Astrocyte (in vitro differentiated cells and primary cell): ENCODE data around the gene BRINP1. TPM values are rescaled to one million over a fixed set of nuclear protein-coding genes. Genes with fewer than 3 reads are reported as not detected.

Experiments used
- DNase-seq: peaks from one replicate; pipeline ENCODE4 v3.0.0-alpha.2; 2010; ENCODE audit warnings: low read depth
- FAIRE-seq: peaks from 2 replicates; lab custom pipeline; 2011; peaks lifted over from hg19 to GRCh38; lab: Jason Lieb, UNC
- H2AFZ ChIP-seq: 2 replicates; pipeline ENCODE4 v1.6.0; 2012; ENCODE audit warnings: low read depth, low read length, inconsistent platforms
- H3K27ac ChIP-seq: 2 replicates; pipeline ENCODE4 v1.5.1; 2011; ENCODE audit warnings: low read depth, low read length, inconsistent platforms
- H3K27me3 ChIP-seq: 2 replicates; pipeline ENCODE4 v1.6.0; 2011; ENCODE audit warnings: low read length, inconsistent platforms; ENCODE audit not compliant: insufficient read depth
- H3K36me3 ChIP-seq: 2 replicates; pipeline ENCODE4 v1.5.1; 2011; ENCODE audit warnings: low read length, inconsistent platforms; ENCODE audit not compliant: insufficient read depth
- H3K4me1 ChIP-seq: 2 replicates; pipeline ENCODE4 v1.5.1; 2011; ENCODE audit warnings: low read length, inconsistent platforms; ENCODE audit not compliant: insufficient read depth
- H3K4me2 ChIP-seq: 2 replicates; pipeline ENCODE4 v1.6.0; 2012; ENCODE audit warnings: low read length, inconsistent platforms
- H3K4me3 ChIP-seq: 2 replicates; pipeline ENCODE4 v1.5.1; 2011; ENCODE audit warnings: low read depth, mild to moderate bottlenecking, low read length, inconsistent platforms; ENCODE audit not compliant: insufficient read depth
- H3K79me2 ChIP-seq: 2 replicates; pipeline ENCODE4 v1.6.0; 2012; ENCODE audit warnings: mild to moderate bottlenecking, low read length, inconsistent platforms; ENCODE audit not compliant: insufficient read depth
- H3K9ac ChIP-seq: 2 replicates; pipeline ENCODE4 v1.6.0; 2012; ENCODE audit warnings: mild to moderate bottlenecking, low read length, inconsistent platforms
- H3K9me3 ChIP-seq: 2 replicates; pipeline ENCODE4 v1.5.1; 2012; ENCODE audit warnings: low read depth, mild to moderate bottlenecking, low read length, inconsistent platforms; ENCODE audit not compliant: insufficient read depth
- H4K20me1 ChIP-seq: 2 replicates; pipeline ENCODE4 v1.6.0; 2012; ENCODE audit warnings: low read length, inconsistent platforms; ENCODE audit not compliant: insufficient read depth
- H3K27ac Mint-ChIP-seq: one replicate; pipeline ENCODE4 v1.8.0; 2021; ENCODE audit warnings: mild to moderate bottlenecking, mixed read lengths; ENCODE audit not compliant: unreplicated experiment
- H3K27me3 Mint-ChIP-seq: one replicate; pipeline ENCODE4 v1.8.0; 2021; ENCODE audit warnings: low read depth, mixed read lengths; ENCODE audit not compliant: unreplicated experiment
- H3K36me3 Mint-ChIP-seq: one replicate; pipeline ENCODE4 v1.8.0; 2021; ENCODE audit warnings: low read depth, mixed read lengths; ENCODE audit not compliant: unreplicated experiment
- H3K4me1 Mint-ChIP-seq: one replicate; pipeline ENCODE4 v1.8.0; 2021; ENCODE audit warnings: low read depth, mixed read lengths; ENCODE audit not compliant: unreplicated experiment
- H3K4me3 Mint-ChIP-seq: one replicate; pipeline ENCODE4 v1.8.0; 2021; ENCODE audit warnings: mild to moderate bottlenecking, moderate library complexity, mixed read lengths; ENCODE audit not compliant: unreplicated experiment
- H3K9me3 Mint-ChIP-seq: one replicate; pipeline ENCODE4 v1.8.0; 2021; ENCODE audit warnings: mild to moderate bottlenecking, mixed read lengths; ENCODE audit not compliant: unreplicated experiment
- CTCF ChIP-seq: IDR thresholded peaks from 2 replicates; pipeline ENCODE4 v1.5.1; 2011; ENCODE audit warnings: low read depth, mild to moderate bottlenecking, inconsistent platforms, low read length, moderate library complexity; ENCODE audit not compliant: insufficient read depth
- EZH2 ChIP-seq: IDR thresholded peaks from 2 replicates; pipeline ENCODE4 v1.6.1; 2012; ENCODE audit warnings: mild to moderate bottlenecking, low read length, inconsistent platforms; ENCODE audit not compliant: insufficient read depth
- total RNA-seq: library from RNA; stranded (reverse); gene quantifications from 2 replicates; pipeline ENCODE4 v1.2.1, GENCODE V29; 2021

Gene BRINP1
- total RNA-seq, 1 donor from 2014 or later, result 2.2 TPM

GRCh38 chr9:119304555-119304954 is 64.7 kb downstream of the BRINP1 start:
- no peak overlapping the region for H2AFZ ChIP-seq
- DNase-seq (no peak), FAIRE-seq (no peak)
- Mint-ChIP-seq H3K4me1 (no peaks in the 10 kb centered on the region), H3K4me3 (no peak overlapping the region), H3K9me3 (no peaks in the 10 kb centered on the region), H3K36me3 (no peaks in the 10 kb centered on the region), H3K27me3 (peaks cover 2% of the 10 kb centered on the region), H3K27ac (no peak overlapping the region)
- no peak overlapping the region for H3K27ac ChIP-seq
- no peaks in the 10 kb centered on the region for H3K27me3 ChIP-seq
- H3K4me2 ChIP-seq, result no peak overlapping the region
- H3K79me2 ChIP-seq, result no peaks in the 10 kb centered on the region
- no peaks in the 10 kb centered on the region for H3K36me3 ChIP-seq
- H3K4me3 ChIP-seq, result no peak overlapping the region
- no peaks in the 10 kb centered on the region for H3K4me1 ChIP-seq
- no peaks in the 10 kb centered on the region for H4K20me1 ChIP-seq
- no peaks in the 10 kb centered on the region for H3K9me3 ChIP-seq
- TF ChIP-seq EZH2 (no peak), CTCF (no peak)
- no peak overlapping the region for H3K9ac ChIP-seq

- no peaks in the 10 kb centered on the region for H3K9me3 Mint-ChIP-seq
- Histone ChIP-seq H3K9me3 (no peaks in the 10 kb centered on the region), H3K79me2 (no peaks in the 10 kb centered on the region), H4K20me1 (no peaks in the 10 kb centered on the region), H3K4me1 (no peaks in the 10 kb centered on the region), H3K27me3 (no peaks in the 10 kb centered on the region), H3K9ac (no peak overlapping the region), H3K27ac (no peak overlapping the region), H3K4me2 (no peak overlapping the region), H3K36me3 (no peaks in the 10 kb centered on the region), H2AFZ (no peak overlapping the region), H3K4me3 (no peak overlapping the region)
- no peaks in the 10 kb centered on the region for H3K36me3 Mint-ChIP-seq
- TF ChIP-seq EZH2 (no peak), CTCF (no peak)
- H3K27me3 Mint-ChIP-seq, result peaks cover 2% of the 10 kb centered on the region
- no peak for DNase-seq
- H3K4me3 Mint-ChIP-seq, result no peak overlapping the region
- H3K4me1 Mint-ChIP-seq, result peaks cover 4% of the 10 kb centered on the region
- no peak for FAIRE-seq
- H3K27ac Mint-ChIP-seq, result no peak overlapping the region
Measured at GRCh38 chr9:119302988-119303698, 66.1 kb downstream of the BRINP1 start.

GRCh38 chr9:119298076-119298853 is 71.0 kb downstream of the BRINP1 start:
- Histone ChIP-seq H3K79me2 (no peaks in the 10 kb centered on the region), H3K9ac (no peak overlapping the region), H3K4me3 (no peak overlapping the region), H4K20me1 (no peaks in the 10 kb centered on the region), H3K27ac (no peak overlapping the region), H3K36me3 (no peaks in the 10 kb centered on the region), H3K4me2 (no peak overlapping the region), H2AFZ (no peak overlapping the region), H3K9me3 (no peaks in the 10 kb centered on the region), H3K27me3 (no peaks in the 10 kb centered on the region), H3K4me1 (no peaks in the 10 kb centered on the region)
- Mint-ChIP-seq H3K27me3 (no peaks in the 10 kb centered on the region), H3K27ac (no peak overlapping the region), H3K4me3 (no peak overlapping the region), H3K4me1 (peaks cover 4% of the 10 kb centered on the region), H3K9me3 (no peaks in the 10 kb centered on the region), H3K36me3 (no peaks in the 10 kb centered on the region)
- DNase-seq (no peak), FAIRE-seq (no peak)
- TF ChIP-seq EZH2, result no peak
- no peak for TF ChIP-seq CTCF
